HG02970 (cell line): ENCODE results near the gene RHOBTB3.

ENCODE experiments used
- ATAC-seq: cut with Tn5 transposase; IDR thresholded peaks from one replicate; pipeline ENCODE4 v1.9.1; 2021; ENCODE audit warnings: mild to moderate bottlenecking, moderate library complexity, moderate number of reproducible peaks; ENCODE audit not compliant: unreplicated experiment, low FRiP score

Gene RHOBTB3

GRCh38 chr5:95815155-95815729 is 84.1 kb downstream of the RHOBTB3 start:
- no peak for ATAC-seq

- no peak for ATAC-seq
Measured at GRCh38 chr5:95816341-95816740, 85.2 kb downstream of the RHOBTB3 start.

- ATAC-seq, result no peak
Measured at GRCh38 chr5:95816776-95817175, 85.6 kb downstream of the RHOBTB3 start.

- ATAC-seq, result no peak
Measured at GRCh38 chr5:95817430-95817829, 86.3 kb downstream of the RHOBTB3 start.

GRCh38 chr5:95818181-95819147 is 87.3 kb downstream of the RHOBTB3 start:
- no peak for ATAC-seq

- ATAC-seq, result no peak
Measured at GRCh38 chr5:95821110-95822021, 90.2 kb downstream of the RHOBTB3 start.

- no peak for ATAC-seq
Measured at GRCh38 chr5:95822043-95822541, 91.0 kb downstream of the RHOBTB3 start.

GRCh38 chr5:95822542-95823181 is 91.5 kb downstream of the RHOBTB3 start, which contains the start of gene GLRX:
Gene GLRX (minus strand): TSS chr5:95822726. CDS start chr5:95822662, 64 bp downstream.
- no peak for ATAC-seq

GRCh38 chr5:95823218-95823737 is 92.1 kb downstream of the RHOBTB3 start:
- no peak for ATAC-seq

- no peak for ATAC-seq
Measured at GRCh38 chr5:95823738-95824609, 92.8 kb downstream of the RHOBTB3 start.

- no peak for ATAC-seq
Measured at GRCh38 chr5:95824747-95825146, 93.6 kb downstream of the RHOBTB3 start.

GRCh38 chr5:95825495-95825894 is 94.4 kb downstream of the RHOBTB3 start:
- no peak for ATAC-seq

GRCh38 chr5:95826949-95827891 is 96.1 kb downstream of the RHOBTB3 start:
- no peak for ATAC-seq

GRCh38 chr5:95827892-95828246 is 96.7 kb downstream of the RHOBTB3 start:
- ATAC-seq, result no peak

- no peak for ATAC-seq
Measured at GRCh38 chr5:95830226-95830625, 99.1 kb downstream of the RHOBTB3 start.

GRCh38 chr5:95832664-95833063 is 101.5 kb downstream of the RHOBTB3 start:
- ATAC-seq, result no peak

- ATAC-seq, result no peak
Measured at GRCh38 chr5:95835682-95836385, 104.7 kb downstream of the RHOBTB3 start.
